ENCODE measurements around the gene GPC3.

GRCh38 chrX:133689997-133690599, 295.3 kb downstream of the GPC3 start:
- TF ChIP-seq, protein P1, sequence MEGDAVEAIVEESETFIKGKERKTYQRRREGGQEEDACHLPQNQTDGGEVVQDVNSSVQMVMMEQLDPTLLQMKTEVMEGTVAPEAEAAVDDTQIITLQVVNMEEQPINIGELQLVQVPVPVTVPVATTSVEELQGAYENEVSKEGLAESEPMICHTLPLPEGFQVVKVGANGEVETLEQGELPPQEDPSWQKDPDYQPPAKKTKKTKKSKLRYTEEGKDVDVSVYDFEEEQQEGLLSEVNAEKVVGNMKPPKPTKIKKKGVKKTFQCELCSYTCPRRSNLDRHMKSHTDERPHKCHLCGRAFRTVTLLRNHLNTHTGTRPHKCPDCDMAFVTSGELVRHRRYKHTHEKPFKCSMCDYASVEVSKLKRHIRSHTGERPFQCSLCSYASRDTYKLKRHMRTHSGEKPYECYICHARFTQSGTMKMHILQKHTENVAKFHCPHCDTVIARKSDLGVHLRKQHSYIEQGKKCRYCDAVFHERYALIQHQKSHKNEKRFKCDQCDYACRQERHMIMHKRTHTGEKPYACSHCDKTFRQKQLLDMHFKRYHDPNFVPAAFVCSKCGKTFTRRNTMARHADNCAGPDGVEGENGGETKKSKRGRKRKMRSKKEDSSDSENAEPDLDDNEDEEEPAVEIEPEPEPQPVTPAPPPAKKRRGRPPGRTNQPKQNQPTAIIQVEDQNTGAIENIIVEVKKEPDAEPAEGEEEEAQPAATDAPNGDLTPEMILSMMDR (IDR thresholded peaks at IDR 0.05), result no peak
- no peak for TF ChIP-seq POLR2A (IDR thresholded peaks at IDR 0.05)
